Middle frontal gyrus (tissue), 1 donor: ENCODE data around the gene ABHD13.

Source experiments
- DNase-seq: peaks from one replicate; pipeline ENCODE4 v3.0.0-alpha.2; 2015; ENCODE audit warnings: low spot score; ENCODE audit errors: extremely low spot score

Gene ABHD13

GRCh38 chr13:108283110-108283509, 64.9 kb downstream of the ABHD13 start:
- no peak for DNase-seq
